ENCODE results near the gene TRAPPC2L.

The TRAPPC2L gene

DNA sequence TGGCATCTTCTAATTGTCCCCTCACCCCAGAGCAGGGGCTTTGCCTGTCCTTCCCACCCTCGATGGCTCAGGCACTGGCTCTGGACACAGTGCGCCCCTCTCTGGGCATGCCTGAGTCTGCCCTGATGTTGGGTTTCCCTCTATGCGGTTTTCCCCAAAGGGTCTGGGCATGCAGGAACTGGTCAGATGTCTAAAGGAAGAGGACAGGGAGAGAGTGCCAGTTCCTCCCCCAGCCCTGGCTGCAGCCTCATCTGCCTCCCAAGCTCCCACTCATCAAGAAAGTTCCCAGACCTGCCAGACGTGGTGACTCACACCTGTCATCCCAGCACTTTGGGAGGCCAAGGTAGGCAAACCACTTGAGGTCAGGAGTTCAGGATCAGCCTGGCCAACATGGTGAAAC lies 50.8 kb downstream of the TRAPPC2L start:
- H3K4me3 ChIP-seq (ENCODE audit: low read length): no peak overlapping the region
- DNase-seq (ENCODE audit: low read depth): peak; percentile 13
- TF ChIP-seq, protein P1, sequence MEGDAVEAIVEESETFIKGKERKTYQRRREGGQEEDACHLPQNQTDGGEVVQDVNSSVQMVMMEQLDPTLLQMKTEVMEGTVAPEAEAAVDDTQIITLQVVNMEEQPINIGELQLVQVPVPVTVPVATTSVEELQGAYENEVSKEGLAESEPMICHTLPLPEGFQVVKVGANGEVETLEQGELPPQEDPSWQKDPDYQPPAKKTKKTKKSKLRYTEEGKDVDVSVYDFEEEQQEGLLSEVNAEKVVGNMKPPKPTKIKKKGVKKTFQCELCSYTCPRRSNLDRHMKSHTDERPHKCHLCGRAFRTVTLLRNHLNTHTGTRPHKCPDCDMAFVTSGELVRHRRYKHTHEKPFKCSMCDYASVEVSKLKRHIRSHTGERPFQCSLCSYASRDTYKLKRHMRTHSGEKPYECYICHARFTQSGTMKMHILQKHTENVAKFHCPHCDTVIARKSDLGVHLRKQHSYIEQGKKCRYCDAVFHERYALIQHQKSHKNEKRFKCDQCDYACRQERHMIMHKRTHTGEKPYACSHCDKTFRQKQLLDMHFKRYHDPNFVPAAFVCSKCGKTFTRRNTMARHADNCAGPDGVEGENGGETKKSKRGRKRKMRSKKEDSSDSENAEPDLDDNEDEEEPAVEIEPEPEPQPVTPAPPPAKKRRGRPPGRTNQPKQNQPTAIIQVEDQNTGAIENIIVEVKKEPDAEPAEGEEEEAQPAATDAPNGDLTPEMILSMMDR (conservative IDR thresholded peaks at IDR 0.05; ENCODE audit: low read length): no peak

DNA sequence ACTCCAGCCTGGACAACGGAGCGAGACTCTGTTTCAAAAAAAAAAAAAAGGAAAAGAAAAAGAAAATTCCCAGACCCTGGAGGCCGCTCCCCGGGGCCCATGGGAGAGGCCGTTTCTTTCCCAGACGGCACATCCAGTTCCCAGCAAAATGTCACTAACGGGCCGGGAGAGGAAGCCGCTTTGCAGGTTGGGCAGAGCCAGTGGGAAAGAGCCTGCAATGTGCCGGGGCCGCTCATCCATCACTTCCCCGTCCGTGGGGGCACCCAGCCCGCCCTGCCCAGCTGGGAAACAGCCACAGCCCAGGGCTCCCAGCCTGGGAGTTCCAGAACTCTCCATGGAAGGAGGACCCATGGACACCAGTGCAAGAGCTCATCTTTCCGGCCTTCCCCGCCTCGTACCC lies 51.4 kb downstream of the TRAPPC2L start:
- TF ChIP-seq, protein P1 (conservative IDR thresholded peaks at IDR 0.05; ENCODE audit: low read length): no peak
- H3K4me3 ChIP-seq (ENCODE audit: low read length): no peak overlapping the region
- no peak for DNase-seq (ENCODE audit: low read depth)

DNA sequence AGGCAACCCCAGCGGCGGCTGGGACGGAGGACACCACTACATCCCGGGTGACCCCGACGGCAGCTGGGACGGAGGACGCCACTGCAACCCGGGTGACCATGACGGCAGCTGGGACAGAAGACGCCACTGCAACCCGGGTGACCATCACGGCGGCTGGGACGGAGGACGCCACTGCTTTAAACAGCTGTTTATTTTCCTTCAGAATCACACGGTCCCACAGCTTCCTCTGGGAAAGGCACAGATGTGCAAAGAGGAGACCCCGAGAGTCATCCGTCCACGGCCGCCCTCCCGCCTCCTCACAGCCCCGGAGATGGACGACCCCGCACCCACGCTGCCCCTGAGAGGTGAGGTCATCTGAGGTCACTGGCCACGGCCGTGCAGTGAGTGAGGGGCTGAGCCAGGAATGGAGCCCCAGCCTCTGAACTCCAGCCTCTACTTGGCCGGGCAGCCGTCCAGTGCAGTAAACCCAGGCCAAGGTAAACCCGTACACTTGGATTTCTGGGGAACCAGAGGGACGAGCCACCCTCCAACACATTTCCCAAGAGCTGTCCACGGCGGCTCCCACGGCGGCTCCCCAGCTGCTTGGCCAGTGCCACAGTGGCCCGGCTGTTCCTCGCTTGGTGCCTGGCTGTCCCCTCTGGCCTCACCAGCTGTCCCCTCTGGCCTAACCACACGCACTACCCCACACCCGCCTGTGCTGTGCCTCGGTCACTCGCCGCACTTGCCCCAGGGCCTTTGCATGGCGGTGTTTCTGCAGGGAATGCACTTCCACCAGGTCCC lies 52.7 kb downstream of the TRAPPC2L start:
- no peak overlapping the region for H3K4me3 ChIP-seq (ENCODE audit: low read length)
- TF ChIP-seq, protein P1 (conservative IDR thresholded peaks at IDR 0.05; ENCODE audit: low read length): no peak
- no peak for DNase-seq (ENCODE audit: low read depth)

DNA sequence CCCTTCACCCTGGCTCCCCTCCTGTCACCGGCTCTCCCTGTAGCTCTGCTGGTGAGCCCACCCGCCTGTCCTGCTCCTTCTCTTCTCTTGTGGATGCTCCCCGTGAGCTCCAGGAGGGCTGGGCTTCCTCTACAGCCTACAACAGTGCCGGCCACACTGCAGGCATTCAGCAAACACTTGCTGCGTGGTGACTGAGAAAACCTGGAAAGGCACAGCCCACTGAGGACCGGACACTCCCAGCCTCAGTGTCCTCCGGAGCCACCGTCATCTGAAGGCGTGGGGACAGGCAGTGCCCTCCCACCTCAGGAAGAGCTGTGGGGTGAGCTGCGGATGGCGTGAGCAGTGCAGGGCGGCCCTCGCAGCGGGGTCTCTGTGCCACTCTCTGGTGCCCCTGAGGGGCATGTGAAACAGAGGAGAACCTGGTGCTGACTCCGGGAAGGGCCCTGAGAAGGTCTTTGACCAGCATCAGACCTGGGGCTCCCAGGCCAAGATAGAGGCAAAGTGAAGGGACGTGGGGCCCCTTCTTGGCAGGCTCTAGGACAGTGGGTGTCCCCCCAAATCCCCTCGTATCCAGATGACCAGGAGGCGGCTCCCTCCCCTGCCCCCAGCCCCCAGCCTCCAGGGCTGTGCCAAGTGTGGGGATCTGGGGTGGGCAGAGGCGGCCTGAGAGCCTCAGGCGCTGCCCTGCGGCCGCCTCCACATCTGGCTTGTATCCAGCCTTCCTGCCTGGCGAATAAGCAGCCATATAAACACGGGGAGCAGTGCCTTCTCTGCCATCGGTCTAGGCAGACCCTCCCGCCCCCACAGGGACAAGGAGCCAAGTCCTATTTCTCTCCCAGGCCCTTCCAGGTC lies 53.6 kb downstream of the TRAPPC2L start:
- H3K4me3 ChIP-seq (ENCODE audit: low read length): no peak overlapping the region
- DNase-seq (ENCODE audit: low read depth): no peak
- TF ChIP-seq, protein P1 (conservative IDR thresholded peaks at IDR 0.05; ENCODE audit: low read length): no peak

DNA sequence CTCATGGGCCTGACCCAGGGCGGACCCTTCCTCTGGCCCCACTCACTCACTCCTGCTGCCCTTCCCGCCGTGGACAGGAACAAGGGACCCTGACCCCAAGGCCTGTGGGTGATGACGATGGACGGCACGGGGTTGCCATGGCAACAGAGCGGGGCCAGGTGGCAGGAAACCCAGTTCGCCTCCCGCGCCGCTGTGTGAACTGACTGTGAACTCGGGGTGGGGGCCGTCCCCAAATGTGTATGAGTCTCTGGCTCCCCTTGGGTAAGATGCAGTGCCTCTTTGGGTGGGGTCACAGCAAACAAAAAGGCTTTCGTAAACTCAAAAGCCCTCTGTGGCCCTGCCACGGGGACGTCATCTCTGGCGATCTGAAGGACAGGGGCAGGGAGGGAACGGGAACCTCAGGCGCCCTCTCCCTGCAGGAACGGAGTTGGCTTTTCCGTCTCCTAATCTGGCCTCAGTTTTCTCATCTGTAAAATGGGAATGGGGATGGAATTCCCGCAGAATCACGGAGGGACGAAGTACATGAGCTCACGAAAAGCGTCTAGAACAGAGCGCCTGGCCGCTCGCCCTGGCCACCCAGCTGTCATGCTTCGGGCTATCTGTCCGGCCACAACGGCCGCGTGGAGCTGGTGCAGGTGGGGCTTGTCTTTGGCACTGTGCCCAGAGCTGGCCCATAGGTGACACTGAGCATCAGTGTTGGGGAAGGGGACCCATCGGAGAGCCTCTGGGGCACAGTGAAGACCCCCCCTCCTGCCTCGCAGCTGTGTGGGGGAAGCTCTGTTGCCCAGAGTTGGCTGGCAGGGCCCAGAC lies 54.4 kb downstream of the TRAPPC2L start:
- H3K4me3 ChIP-seq (ENCODE audit: low read length): no peak overlapping the region
- DNase-seq (ENCODE audit: low read depth): no peak

DNA sequence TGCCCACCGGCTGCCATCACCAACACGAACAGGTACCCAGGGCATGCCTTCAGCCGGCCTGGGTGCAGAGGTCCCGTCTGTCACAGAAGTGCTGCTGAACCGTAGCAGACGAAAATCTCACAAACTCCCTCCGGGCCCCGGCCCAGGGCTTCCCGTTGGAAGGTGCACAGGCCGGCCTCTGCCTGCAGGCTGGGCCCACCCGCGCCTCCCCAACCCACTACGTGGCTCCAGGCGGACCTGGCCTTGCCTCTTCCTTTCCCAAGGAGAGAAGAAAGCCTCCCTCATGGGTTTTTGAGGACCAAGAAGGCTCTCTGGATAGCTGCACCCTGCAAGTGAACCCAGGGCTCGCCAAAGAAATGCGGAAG lies 55.0 kb downstream of the TRAPPC2L start:
- DNase-seq (ENCODE audit: low read depth): no peak
- TF ChIP-seq, protein P1 (conservative IDR thresholded peaks at IDR 0.05; ENCODE audit: low read length): no peak
- no peak overlapping the region for H3K4me3 ChIP-seq (ENCODE audit: low read length)

More for the DNA sequence above, 54.4 kb downstream of the TRAPPC2L start:
- TF ChIP-seq, protein P1 (conservative IDR thresholded peaks at IDR 0.05; ENCODE audit: low read length): no peak

Data from AG10803 (cell line).